ENCODE results near the gene EEIG1. TPM values are rescaled to one million over a fixed set of nuclear protein-coding genes. Genes with fewer than 3 reads are reported as not detected.

Gene EEIG1
- total and polyA plus RNA-seq, 9 of the 15 experiments (the other 6 are each of a cell fraction or from before 2014, with no cell fraction given) = 0.17 to 16.7 (median 3.6) TPM

- 0 out of 2 replicates have a peak, but pooled peaks have one; percentile 17 for TF ChIP-seq HES1 (IDR thresholded peaks at IDR 0.05; ENCODE audit: low read depth)
- TF ChIP-seq ZBTB11 (CRISPR knock-in tag; IDR thresholded peaks at IDR 0.05) = peak in 1 of 3 experiments; percentile 69; a peak in 2 of 6 replicates
- TF ChIP-seq PYGO2 (tag; IDR thresholded peaks at IDR 0.05) = no peak
- TF ChIP-seq CREB1 (IDR thresholded peaks at IDR 0.05) = no peak
- no peak for TF ChIP-seq CREB1 (CRISPR knock-in tag; IDR thresholded peaks at IDR 0.05)
- 0 out of 2 replicates have a peak, but pooled peaks have one; percentile 25 for TF ChIP-seq ZNF354B (CRISPR knock-in tag; IDR thresholded peaks at IDR 0.05)
- TF ChIP-seq PKNOX1 (IDR thresholded peaks at IDR 0.05) = peak; percentile 57
- 0 out of 2 replicates have a peak, but pooled peaks have one; percentile 9 for TF ChIP-seq CHD2 (IDR thresholded peaks at IDR 0.05; ENCODE audit: low read depth, low read length)
- TF ChIP-seq HCFC1 (IDR thresholded peaks at IDR 0.05; ENCODE audit: low read depth, low read length) = 0 out of 2 replicates have a peak, but pooled peaks have one; percentile 7
- TF ChIP-seq SIN3A (IDR thresholded peaks at IDR 0.05; ENCODE audit: borderline replicate concordance in 2 of 2, control insufficient read depth in 1 of 2, low read depth in 2 of 2, low read length in 2 of 2) = peak in 1 of 2 experiments; percentile 44; a peak in 1 of 4 replicates
- TF ChIP-seq ZNF639 (CRISPR knock-in tag; conservative IDR thresholded peaks at IDR 0.05 in 1 of 2, IDR thresholded peaks at IDR 0.05 in 1 of 2) = peak in 1 of 2 experiments; percentile 87; a peak in 2 of 4 replicates
- TF ChIP-seq TAF9B (IDR thresholded peaks at IDR 0.05; ENCODE audit: partially characterized antibody) = peak; percentile 87
- TF ChIP-seq SMARCA4 (IDR thresholded peaks at IDR 0.05) = peak; percentile 90
- no peak for TF ChIP-seq PHB (CRISPR knock-in tag; IDR thresholded peaks at IDR 0.05)
- 0 out of 2 replicates have a peak, but pooled peaks have one; percentile 58 for TF ChIP-seq OTX1 (CRISPR knock-in tag; IDR thresholded peaks at IDR 0.05)
- TF ChIP-seq NR2C1 (IDR thresholded peaks at IDR 0.05) = peak; percentile 90
- peak; percentile 92 for TF ChIP-seq NR2C1 (tag; IDR thresholded peaks at IDR 0.05)
- peak; percentile 62; the same call in 1 of the 2 replicates for TF ChIP-seq SOX6 (IDR thresholded peaks at IDR 0.05)
- TF ChIP-seq TFAP4 (CRISPR knock-in tag; IDR thresholded peaks at IDR 0.05; ENCODE audit: borderline replicate concordance) = peak; percentile 78
- peak; percentile 91 for TF ChIP-seq L3MBTL2 (IDR thresholded peaks at IDR 0.05)
- peak; percentile 98 for TF ChIP-seq MAFF (IDR thresholded peaks at IDR 0.05; ENCODE audit: low read length)
- TF ChIP-seq ZNF41 (CRISPR knock-in tag; conservative IDR thresholded peaks at IDR 0.05) = peak; percentile 38; the same call in 1 of the 2 replicates
Observed at GRCh38 chr9:128001779-128002298, 21.1 kb upstream of the EEIG1 start (continued).

All from K562 (cell line).